ENCODE data around the gene LRRC27. TPM values are rescaled to one million over a fixed set of nuclear protein-coding genes. Genes with fewer than 3 reads are reported as not detected.

Gene LRRC27
- total and polyA plus RNA-seq, 8 donors, result 11.7 to 35.1 (median 28.3) TPM

GRCh38 chr10:132427006-132427771 is 95.2 kb downstream of the LRRC27 start:
- peaks cover 5 to 19% of the 10 kb centered on the region in 2 donors for H3K4me1 ChIP-seq

DNA sequence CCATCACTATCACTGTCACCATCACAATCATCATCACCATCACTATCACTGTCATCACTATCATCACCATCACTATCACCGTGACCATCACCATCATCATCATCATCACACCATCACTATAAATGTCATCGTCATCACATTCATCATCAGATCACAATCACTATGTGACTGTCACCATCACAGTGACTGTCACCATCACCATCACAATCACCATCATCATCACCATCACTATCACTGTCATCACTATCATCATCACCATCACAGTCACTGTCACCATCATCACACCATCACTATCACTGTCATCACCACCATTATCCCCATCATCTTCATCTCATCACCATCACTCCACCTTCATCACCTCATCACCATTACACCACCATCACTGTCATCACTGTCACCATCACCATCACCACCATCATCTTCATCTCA is 96.0 kb downstream of the LRRC27 start:
- Histone ChIP-seq H3K36me3 (no peaks in the 10 kb centered on the region), H3K4me3 (no peak overlapping the region), H3K9me3 (no peaks in the 10 kb centered on the region), H3K27me3 (no peaks in the 10 kb centered on the region), H3K27ac (no peak overlapping the region), H3K4me1 (peaks cover 2 to 11% of the 10 kb centered on the region in 2 donors)
- intact Hi-C loops (cut with DNase I), result no loop called here
- DNase-seq (no peak), ATAC-seq (no peak)
- TF ChIP-seq, protein P1, sequence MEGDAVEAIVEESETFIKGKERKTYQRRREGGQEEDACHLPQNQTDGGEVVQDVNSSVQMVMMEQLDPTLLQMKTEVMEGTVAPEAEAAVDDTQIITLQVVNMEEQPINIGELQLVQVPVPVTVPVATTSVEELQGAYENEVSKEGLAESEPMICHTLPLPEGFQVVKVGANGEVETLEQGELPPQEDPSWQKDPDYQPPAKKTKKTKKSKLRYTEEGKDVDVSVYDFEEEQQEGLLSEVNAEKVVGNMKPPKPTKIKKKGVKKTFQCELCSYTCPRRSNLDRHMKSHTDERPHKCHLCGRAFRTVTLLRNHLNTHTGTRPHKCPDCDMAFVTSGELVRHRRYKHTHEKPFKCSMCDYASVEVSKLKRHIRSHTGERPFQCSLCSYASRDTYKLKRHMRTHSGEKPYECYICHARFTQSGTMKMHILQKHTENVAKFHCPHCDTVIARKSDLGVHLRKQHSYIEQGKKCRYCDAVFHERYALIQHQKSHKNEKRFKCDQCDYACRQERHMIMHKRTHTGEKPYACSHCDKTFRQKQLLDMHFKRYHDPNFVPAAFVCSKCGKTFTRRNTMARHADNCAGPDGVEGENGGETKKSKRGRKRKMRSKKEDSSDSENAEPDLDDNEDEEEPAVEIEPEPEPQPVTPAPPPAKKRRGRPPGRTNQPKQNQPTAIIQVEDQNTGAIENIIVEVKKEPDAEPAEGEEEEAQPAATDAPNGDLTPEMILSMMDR (IDR thresholded peaks at IDR 0.05), result no peak

More at GRCh38 chr10:132427006-132427771, 95.2 kb downstream of the LRRC27 start:
- Histone ChIP-seq H3K4me3 (no peak overlapping the region), H3K27me3 (no peaks in the 10 kb centered on the region), H3K9me3 (no peaks in the 10 kb centered on the region), H3K36me3 (no peaks in the 10 kb centered on the region), H3K27ac (no peak overlapping the region)
- intact Hi-C loops (cut with DNase I), result no loop called here
- ATAC-seq, result no peak
- peak in 1 of 4 donors; percentile 50 for DNase-seq
- TF ChIP-seq, protein P1 (IDR thresholded peaks at IDR 0.05), result no peak

DNA sequence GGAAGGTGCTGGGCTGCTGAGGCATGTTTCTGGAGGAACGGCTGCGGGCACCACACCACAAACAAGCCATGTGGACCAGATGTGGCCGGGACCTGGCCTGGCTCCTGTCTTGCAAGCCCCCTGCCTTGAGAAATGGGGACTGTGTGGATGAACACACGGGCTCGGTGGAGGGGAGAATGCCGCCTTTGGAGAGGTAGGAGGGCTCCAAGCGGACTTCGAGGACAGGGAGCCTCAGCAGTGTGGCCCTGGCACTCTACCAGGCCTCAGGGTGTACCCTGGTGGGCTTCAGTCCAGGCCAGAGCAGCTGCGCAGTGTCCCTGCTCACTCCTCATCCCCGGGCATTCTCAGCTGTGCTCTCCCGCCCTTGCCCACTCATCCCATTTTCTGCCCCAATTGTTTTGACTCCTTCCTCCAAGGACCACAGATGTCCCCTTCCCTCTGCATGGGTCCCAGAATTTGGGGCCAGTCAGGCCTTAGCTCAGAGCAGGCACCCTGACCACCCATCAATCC is 96.5 kb downstream of the LRRC27 start:
- no peak overlapping the region for H3K27ac ChIP-seq
- DNase-seq, result peak in 1 of 4 donors; percentile 37
- ATAC-seq, result no peak
- TF ChIP-seq, protein P1 (IDR thresholded peaks at IDR 0.05), result no peak
- no peaks in the 10 kb centered on the region for H3K9me3 ChIP-seq
- H3K36me3 ChIP-seq, result no peaks in the 10 kb centered on the region
- intact Hi-C loops (cut with DNase I), result no loop called here
- peaks cover 2 to 6% of the 10 kb centered on the region in 2 donors for H3K4me1 ChIP-seq
- no peaks in the 10 kb centered on the region for H3K27me3 ChIP-seq
- H3K4me3 ChIP-seq, result no peak overlapping the region

Other genes with a start within 250 kb of the LRRC27 start
- gene DPYSL4, start 145.2 kb upstream of the LRRC27 start, total RNA-seq, result 1 to 10 TPM; 1.3 to 3.1 TPM
- 10 to 100 TPM in 5 of 6 donors, 1 to 10 TPM in 1; 9.5 to 14.6 (median 11.6) TPM for gene DPYSL4, start 145.2 kb upstream of the LRRC27 start, polyA plus RNA-seq (ENCODE audit: insufficient read length in 6 of 6)
- gene STK32C, start 24.2 kb upstream of the LRRC27 start, total RNA-seq, result 10 to 100 TPM; 13.2 to 18.2 TPM
- gene STK32C, start 24.2 kb upstream of the LRRC27 start, polyA plus RNA-seq (ENCODE audit: insufficient read length in 6 of 6), result 10 to 100 TPM in 5 of 6 donors, 1 to 10 TPM in 1; 9.9 to 13.7 (median 11.3) TPM
- gene PWWP2B, start 65.0 kb downstream of the LRRC27 start, total RNA-seq, result 10 to 100 TPM; 21.4 to 23.2 TPM
- gene PWWP2B, start 65.0 kb downstream of the LRRC27 start, polyA plus RNA-seq (ENCODE audit: insufficient read length in 6 of 6), result 10 to 100 TPM in 3 of 6 donors, 1 to 10 TPM in 3; 8.4 to 13.3 (median 10.3) TPM
- gene INPP5A, start 205.6 kb downstream of the LRRC27 start, total RNA-seq, result 10 to 100 TPM; 32.0 to 37.0 TPM
- gene INPP5A, start 205.6 kb downstream of the LRRC27 start, polyA plus RNA-seq (ENCODE audit: insufficient read length in 6 of 6), result 10 to 100 TPM; 32.5 to 44.0 (median 37.3) TPM

All from left lung (tissue), 10 donors.